NCI-H2171 (cell line): Measurements from ENCODE around the gene TSPAN9.

Experiments used
- DNase-seq: peaks from one replicate; lab custom pipeline; 2025; lab: John Stamatoyannopoulos, UW

TSPAN9 gene

GRCh38 chr12:3275171-3276041 is 198.2 kb downstream of the TSPAN9 start:
- DNase-seq, result peak; percentile 64

GRCh38 chr12:3276226-3276625 is 199.0 kb downstream of the TSPAN9 start:
- DNase-seq, result no peak

DNA sequence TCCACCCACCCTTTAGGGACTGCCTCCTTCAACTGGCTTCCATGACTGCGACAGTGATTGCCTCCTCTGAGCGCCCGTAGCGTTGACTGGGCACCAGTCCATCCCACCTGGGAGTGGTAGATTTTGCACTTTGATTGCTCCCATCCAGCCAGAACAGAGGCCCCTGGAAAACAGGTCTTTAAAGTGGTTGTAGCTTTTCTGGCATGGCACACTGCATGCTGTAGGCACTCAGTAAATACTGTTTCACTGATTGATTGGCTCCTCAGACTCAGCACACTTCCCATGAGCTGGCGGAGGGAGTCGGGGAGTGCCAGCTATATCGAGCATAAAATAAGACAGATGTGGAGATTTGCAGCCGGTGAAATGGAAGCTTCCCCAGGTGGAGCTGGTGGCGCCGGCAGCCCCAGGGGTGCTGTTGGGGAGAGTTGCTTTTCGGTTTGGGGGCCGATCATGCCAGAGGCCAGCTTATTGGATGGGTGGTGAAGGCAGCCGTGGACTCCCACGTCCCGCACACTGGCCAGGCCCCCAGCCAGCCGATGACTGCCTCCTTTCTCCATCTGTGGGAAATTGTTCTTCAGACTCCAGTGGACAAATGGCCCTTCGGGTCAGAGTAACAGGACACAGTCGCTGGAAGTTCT is 200.2 kb downstream of the TSPAN9 start:
- peak; percentile 49 for DNase-seq

DNA sequence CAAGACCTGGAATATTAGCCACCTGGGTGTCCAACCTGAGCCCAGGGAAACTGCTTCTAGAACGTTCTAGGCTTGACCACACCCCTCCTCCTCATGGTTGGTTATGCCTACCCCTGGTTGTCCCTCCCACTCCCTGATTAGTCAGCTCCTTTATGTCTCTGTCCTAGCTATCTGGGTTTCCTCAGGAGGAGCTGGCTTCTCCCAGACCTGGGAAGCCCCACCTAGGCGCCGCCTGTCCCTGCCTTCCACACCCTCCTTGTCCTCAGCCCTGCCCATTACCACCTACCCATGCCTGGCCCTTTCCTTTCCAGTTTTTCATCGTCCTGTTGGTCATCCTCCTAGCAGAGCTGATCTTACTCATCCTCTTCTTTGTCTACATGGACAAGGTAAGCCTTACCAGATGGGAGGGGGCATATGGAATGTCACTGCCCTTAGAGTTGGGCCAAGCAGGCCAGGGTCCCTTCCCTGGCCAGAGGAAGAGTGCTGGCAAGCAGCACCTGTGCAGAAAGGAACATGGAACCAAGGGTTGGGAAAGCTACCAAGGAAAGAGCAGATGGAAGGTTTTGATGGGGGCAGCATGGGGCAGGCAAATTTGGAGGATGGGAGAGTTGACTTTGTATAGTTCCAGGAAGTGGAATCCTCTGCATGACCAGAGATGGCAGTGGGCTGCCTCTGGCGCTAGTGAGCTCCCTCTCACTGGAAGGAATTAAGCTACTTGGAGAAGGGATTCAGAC is 201.7 kb downstream of the TSPAN9 start:
- no peak for DNase-seq

GRCh38 chr12:3279415-3279780 is 202.2 kb downstream of the TSPAN9 start:
- no peak for DNase-seq

GRCh38 chr12:3279832-3280231 is 202.7 kb downstream of the TSPAN9 start:
- no peak for DNase-seq

DNA sequence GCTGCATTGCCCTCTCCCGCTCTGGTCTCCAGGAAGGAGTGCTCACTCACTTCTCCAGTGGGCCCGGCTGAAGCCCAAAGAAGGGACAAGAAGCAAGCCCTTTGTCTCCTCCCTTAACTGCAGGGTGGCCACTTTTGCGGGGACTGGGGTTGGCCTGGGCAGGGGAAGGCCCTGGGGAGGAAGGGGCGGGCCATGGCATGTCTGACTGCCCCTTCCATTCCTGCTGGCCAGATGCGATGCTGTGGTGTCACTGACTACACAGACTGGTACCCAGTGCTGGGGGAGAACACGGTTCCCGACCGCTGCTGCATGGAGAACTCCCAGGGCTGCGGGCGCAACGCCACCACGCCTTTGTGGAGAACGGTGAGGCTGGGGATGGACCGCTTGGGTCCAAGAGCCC is 203.8 kb downstream of the TSPAN9 start:
- DNase-seq, result no peak

- no peak for DNase-seq
These were observed 204.6 kb downstream of the TSPAN9 start for GRCh38 chr12:3281588-3282383.

GRCh38 chr12:3282384-3282670 is 205.1 kb downstream of the TSPAN9 start:
- DNase-seq, result no peak

DNA sequence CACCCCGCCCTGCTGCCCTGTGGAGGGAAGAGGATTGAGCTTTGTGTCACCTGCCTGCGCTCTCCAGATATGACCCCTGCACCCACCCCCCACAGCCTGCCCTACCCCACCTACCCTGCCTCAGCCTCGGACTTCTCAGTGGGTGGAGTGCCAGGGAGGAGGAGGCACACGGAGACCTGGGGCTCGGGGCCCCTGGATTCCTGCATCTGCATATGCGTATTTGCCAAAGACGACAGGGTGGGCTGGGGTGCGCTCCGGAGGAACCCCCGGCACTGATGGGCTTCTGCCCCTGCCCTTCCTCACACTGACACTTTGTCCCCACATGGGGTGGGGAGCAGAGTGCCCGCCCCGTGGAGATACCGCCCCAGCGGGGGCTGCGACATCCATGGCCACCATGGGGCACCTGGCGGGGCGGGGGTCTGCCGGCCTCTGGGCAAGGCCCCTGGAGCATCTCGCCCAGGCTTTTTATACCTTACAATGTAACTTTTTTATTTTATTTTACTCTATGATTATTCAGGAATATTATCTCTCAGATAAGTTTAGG is 206.0 kb downstream of the TSPAN9 start:
- DNase-seq, result no peak

- no peak for DNase-seq
These were observed 207.2 kb downstream of the TSPAN9 start for GRCh38 chr12:3284405-3284804.

- DNase-seq, result no peak
These were observed 208.4 kb downstream of the TSPAN9 start for GRCh38 chr12:3285570-3285969.

DNA sequence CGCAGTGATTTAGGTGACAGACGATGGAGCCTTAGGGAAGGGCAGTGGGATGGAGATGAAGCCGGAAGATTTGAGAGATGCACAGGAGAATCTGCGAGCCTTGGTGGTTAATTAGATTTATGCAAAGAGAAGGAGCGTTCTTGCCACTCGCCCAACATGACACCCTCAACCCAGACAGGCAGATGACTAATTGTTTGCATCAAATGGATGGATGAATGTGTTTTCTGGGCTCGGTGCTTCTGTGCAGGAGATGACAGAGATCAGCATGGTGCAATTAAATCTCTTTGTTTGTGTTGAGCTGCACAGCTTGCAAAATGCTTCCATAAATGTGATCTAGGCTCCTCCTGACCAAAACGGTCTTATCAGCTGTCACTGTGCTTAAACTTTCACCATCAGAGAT is 211.5 kb downstream of the TSPAN9 start:
- DNase-seq, result no peak

DNA sequence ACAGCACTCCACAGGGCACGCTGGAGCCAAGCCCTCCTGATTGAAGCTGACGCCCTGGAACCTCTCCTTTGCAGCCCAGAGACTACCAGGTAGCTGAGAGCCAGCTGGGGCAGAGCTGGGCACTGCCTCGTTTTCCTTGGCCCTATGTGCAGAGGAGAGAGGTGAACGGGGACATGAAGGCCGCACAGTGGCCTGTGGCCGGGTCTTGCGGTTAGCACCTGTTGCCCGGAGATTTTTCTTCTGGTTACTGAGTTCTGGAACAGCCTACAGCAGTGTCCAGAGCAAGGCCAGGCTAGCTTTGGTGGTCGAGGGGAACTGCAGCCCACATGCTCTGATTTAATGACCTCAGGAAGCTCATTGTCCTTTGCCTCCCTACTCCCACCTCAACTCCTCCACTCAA is 212.5 kb downstream of the TSPAN9 start:
- DNase-seq, result no peak

DNA sequence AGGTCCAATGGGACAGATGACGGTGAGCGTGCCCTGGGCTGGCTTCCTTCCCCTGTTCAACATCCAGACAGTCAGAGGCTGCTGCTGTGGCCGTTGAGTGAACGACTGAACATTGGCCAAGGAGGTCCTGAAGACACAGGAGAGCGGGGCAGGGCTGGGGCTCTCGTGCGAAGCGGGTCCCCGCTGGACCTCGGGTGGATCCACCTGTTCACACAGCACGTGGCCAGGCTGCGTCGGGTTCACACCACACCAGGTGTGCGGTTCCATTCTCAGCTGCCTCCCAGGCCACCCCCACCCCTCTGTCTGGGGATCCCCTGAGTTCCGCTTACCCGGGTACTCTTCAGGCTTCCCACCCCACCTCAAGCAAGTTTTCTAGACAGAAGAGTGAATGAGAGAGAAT is 214.8 kb downstream of the TSPAN9 start:
- no peak for DNase-seq

DNA sequence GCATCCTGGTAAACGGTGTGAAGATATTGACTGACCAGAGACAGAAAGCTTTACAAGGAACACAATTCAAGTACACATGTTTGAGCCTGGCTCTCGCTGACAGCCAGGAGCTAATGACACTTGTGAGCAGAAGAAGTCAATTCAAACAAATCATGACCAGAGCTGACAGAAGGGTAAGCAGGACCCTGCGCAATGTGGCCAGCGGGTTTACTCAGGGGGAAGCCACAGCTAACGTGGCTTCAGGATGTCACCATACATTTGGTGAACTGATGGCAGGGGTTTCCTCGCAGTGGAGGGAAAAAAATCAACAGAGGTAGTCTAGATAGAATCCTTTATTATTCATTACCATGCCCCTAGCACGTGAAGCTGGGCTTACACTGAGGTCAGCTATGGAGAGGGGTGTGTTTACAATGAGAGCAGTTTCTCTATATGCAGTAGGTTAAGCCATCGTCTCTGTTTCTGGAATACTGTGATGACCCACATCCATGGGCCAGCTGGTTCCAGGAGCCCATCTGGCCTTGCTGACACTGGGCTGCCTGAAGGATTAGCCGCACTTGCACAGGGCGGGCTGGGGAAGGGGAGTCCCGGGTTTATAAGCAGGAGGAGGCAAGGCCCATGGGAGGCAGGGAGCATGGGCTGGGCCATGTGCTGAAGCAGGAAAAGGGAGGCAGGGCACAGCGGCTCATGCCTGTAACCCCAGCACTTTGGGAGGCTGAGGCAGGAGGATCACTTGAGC is 215.7 kb downstream of the TSPAN9 start:
- DNase-seq, result no peak

DNA sequence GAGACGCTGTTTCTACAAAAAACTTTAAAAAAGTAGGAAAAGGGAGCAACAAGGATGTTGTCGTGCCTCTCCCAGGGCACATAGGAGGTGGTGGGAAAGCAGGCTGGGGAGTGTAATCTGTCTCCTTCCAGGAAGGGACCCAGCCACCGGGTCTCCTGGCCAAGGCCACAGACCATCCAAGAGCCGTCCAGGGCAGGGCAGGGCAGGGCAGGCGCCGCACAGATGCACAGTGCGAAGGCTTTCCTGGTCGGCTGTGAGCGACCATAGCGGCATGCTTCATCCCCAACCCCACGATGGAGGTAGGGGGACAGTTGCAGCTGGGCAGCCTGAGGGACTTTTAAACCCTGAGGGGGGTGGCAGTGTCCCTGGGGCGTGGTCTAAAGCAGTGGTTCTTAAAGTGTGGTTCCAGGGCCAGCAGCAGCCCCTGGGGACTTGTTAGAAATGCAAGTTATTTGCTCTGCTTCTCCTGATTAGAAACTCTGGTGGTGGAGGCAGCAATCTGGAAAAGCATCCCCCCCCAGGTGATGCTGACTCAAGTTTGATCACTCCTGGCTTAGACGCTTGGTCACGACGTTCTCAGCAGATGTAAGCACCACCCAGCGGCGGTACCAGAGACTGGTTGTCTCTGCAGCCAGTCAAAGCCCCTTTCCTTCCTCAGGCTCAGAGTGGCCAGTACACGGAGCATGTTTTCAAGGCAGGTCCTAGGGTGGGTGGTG is 216.4 kb downstream of the TSPAN9 start:
- DNase-seq, result no peak

- peak; percentile 95 for DNase-seq
These were observed 217.3 kb downstream of the TSPAN9 start for GRCh38 chr12:3294481-3294911.

DNA sequence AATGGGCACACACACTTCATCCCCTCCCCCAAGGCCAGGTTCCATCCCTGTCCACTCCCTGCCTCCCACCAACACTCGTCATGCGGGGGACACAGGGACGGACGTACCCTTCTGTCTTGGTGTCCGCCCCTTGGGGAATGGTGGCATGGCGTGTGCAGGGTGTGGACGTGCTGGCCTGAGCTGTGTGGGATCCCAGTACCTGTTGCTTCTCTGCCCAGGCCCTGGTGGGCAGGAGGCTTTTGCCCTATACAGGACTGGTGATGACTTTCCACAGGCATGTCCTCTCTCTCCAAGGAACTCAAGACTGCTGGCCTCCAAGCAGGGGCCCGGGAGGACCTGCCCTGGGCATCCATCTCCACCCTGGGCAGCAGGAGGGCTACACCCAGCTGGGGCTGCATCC is 218.0 kb downstream of the TSPAN9 start:
- no peak for DNase-seq

DNA sequence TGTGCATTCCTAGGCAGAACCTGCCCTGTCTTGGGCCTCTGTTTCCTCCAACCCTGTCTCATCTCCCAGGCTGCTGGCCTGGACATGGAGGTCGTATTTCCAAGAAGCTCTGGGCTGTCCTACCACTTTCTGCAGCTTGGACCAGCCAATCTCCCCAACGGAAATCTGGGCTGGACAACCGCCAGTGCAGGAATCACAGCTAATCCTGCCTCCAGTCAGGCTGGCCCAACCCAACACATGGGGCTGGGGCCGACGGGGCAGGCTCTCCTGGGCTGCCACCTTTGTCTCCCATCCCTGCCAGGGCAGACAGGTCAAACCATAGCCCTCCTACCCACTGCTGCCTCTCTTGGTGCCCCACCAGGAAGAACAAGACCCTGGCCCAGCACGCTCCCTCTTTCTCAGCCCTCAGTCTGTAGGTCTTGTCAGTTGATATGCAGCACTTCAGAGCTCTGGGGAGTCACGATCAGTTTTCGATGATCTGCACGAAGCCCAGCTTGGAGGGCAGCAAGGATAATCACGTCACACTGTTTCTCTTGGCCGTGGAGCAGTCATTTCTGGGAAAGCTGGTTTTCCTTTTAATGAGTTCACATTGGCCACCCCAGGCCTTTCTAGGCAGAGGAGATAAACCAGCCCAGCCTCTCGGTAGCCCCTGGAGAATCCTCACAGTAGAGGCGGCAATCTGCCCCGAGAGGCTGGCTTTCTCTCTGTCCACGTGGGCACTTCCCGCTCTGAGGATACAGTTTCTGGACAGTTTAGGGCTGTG is 218.6 kb downstream of the TSPAN9 start:
- no peak for DNase-seq
